Left kidney (tissue), 2 donors: ENCODE measurements around the gene OPA1. TPM values are rescaled to one million over a fixed set of nuclear protein-coding genes. Genes with fewer than 3 reads are reported as not detected.
A peak's percentile ranks its signal among the peaks of the same experiment; 100 is the strongest.

Experiments used
- DNase-seq: peaks from one replicate; pipeline ENCODE4 v3.0.0-alpha.2; 2013
- polyA plus RNA-seq: library from polyadenylated mRNA; unstranded; fragments of 120-200 nt; gene quantifications from one replicate; pipeline ENCODE4 v1.2.1, GENCODE V29; 2013; ENCODE audit not compliant: insufficient read length

The OPA1 gene
- polyA plus RNA-seq, 1 donor, result 86.4 TPM

- no peak for DNase-seq
These were observed 139.8 kb downstream of the OPA1 start for GRCh38 chr3:193732827-193733226.

GRCh38 chr3:193734737-193735366 is 141.8 kb downstream of the OPA1 start:
- no peak for DNase-seq

- no peak for DNase-seq
These were observed 142.8 kb downstream of the OPA1 start for GRCh38 chr3:193735850-193736249.

GRCh38 chr3:193736616-193737015 is 143.6 kb downstream of the OPA1 start:
- DNase-seq, result no peak

- peak; percentile 25 for DNase-seq
These were observed 144.3 kb downstream of the OPA1 start for GRCh38 chr3:193737191-193737751.

GRCh38 chr3:193742628-193743027 is 149.6 kb downstream of the OPA1 start:
- no peak for DNase-seq

GRCh38 chr3:193743702-193744047 is 150.7 kb downstream of the OPA1 start:
- no peak for DNase-seq

- peak; percentile 83 for DNase-seq
These were observed 151.2 kb downstream of the OPA1 start for GRCh38 chr3:193744048-193744821.

GRCh38 chr3:193744822-193745684 is 152.0 kb downstream of the OPA1 start:
- peak; percentile 21 for DNase-seq

- no peak for DNase-seq
These were observed 153.8 kb downstream of the OPA1 start for GRCh38 chr3:193746832-193747231.

Other genes with a start within 250 kb of the OPA1 start
- gene ATP13A5, start 214.5 kb upstream of the OPA1 start, polyA plus RNA-seq, result 0.22 TPM
- gene ATP13A4, start 38.3 kb upstream of the OPA1 start, polyA plus RNA-seq, result 1.3 TPM